ENCODE measurements around the gene SIN3A.

SIN3A gene

DNA sequence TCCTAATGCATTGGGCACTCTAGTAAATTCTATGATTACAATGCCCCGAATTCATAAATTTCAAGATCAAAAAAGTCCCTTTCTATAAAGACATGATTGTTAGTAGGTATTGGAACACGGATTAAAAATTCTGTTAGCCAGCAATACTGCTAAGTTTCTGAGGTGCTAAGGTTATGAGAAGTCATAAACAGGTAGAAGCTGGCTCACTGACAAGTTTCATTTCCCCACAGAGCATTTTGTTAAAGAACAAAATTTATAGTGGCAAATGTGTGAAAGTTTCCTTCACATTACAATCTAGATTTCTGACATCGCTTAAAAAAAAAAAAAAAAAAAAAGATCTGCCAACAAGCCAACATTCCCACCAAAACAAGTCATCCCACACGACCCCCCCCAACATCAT, 70.7 kb downstream of the SIN3A start:
- no peak for DNase-seq (ENCODE audit: low spot score)

GRCh38 chr15:75371901-75372688, 79.4 kb downstream of the SIN3A start:
- DNase-seq (ENCODE audit: low spot score), result no peak

DNA sequence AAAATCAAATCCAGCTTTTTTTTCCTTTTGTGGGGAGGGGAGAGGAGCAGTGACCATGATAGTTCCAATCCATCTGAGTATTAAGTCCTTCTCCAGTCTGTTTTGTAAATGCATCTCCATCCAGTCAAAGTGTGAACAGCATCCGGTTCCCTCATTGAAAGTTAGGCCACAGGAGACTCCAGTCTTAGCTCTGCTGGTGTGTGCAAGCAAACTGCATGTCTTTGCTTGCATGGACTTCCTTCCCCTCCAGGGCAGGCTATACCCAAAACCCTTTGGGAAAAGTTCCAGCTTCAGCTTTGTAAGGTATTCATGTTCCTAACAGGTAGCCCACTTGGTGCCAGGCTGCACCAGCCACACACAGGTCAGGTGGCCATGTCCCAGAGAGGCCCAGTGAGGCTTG, 80.0 kb downstream of the SIN3A start:
- no peak for DNase-seq (ENCODE audit: low spot score)

- no peak for DNase-seq (ENCODE audit: low spot score)
Observed at GRCh38 chr15:75369897-75370581, 81.5 kb downstream of the SIN3A start.

DNA sequence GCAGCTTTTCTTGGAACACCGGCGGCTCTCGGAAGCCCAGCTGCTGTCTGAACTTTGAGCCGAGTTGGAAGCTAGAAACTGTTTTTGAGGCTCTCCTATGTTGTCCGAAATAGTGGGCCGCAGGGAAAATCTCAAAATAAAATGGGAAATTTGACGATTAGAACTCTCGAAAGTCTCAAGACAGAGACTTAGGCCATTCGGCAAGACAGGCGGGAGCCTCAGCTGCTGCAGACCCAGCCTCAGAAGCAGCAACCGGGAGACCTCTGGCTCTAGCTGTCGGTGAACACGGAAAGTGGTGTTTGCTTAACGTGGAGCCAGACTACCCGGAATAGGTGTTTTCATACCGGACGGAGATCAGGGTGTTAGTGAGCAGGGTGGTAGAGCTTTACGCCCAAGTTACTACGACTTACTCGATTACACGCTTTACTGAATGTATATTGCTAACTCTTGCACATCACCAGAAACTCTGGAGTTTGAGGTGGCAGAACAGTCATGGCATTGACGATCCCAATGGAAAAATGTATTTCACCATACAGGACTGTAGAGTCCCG, 82.7 kb downstream of the SIN3A start:
- DNase-seq (ENCODE audit: low spot score), result no peak

GRCh38 chr15:75367913-75368688, 83.4 kb downstream of the SIN3A start, which contains the start of gene MAN2C1:
Gene MAN2C1 (minus strand): TSS chr15:75368607. CDS start chr15:75368583, 24 bp downstream.
- DNase-seq (ENCODE audit: low spot score), result peak; percentile 97

GRCh38 chr15:75367406-75367912, 84.0 kb downstream of the SIN3A start:
- no peak for DNase-seq (ENCODE audit: low spot score)

GRCh38 chr15:75367006-75367405, 84.5 kb downstream of the SIN3A start:
- DNase-seq (ENCODE audit: low spot score), result no peak

- DNase-seq (ENCODE audit: low spot score), result no peak
Observed at GRCh38 chr15:75366163-75366562, 85.3 kb downstream of the SIN3A start.

GRCh38 chr15:75364881-75365280, 86.6 kb downstream of the SIN3A start:
- DNase-seq (ENCODE audit: low spot score), result no peak

- DNase-seq (ENCODE audit: low spot score), result no peak
Observed at GRCh38 chr15:75363786-75364185, 87.7 kb downstream of the SIN3A start.

- no peak for DNase-seq (ENCODE audit: low spot score)
Observed at GRCh38 chr15:75362642-75363249, 88.7 kb downstream of the SIN3A start.

DNA sequence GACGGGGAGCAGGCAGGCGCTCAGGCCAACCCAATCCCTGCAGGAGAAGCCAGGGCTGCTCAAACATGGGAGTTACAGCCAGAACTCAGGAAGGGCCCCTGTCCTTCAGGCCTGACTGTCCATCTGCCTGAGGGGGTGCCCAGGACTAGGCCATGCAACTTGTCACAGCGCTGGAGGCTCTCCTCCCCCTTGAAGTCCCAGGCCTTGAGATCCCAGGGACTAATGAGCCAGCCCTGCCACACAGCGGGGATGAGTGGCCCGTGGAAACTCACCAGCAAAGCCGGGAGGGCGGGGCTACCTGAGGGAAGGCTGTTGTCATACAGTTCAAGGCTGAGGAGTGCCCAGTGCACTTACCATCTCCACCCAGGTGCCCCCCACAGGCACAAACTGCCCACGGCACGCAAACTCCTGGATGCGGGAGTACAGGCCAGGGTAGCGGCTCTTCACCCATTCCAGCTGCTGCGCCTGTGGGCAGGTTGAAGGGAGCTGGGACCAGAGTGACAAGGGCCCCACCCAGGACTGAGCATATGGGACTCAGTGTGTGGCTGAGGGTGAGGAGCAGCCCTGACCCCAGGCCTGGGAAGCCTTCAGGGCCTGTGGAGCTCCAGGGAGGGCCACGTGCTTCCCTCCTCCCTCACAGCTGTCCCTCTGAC, 89.4 kb downstream of the SIN3A start:
- DNase-seq (ENCODE audit: low spot score), result no peak

GRCh38 chr15:75361361-75361988, 90.0 kb downstream of the SIN3A start:
- no peak for DNase-seq (ENCODE audit: low spot score)

- no peak for DNase-seq (ENCODE audit: low spot score)
Observed at GRCh38 chr15:75360856-75361255, 90.6 kb downstream of the SIN3A start.

- DNase-seq (ENCODE audit: low spot score), result no peak
Observed at GRCh38 chr15:75360391-75360790, 91.1 kb downstream of the SIN3A start.

GRCh38 chr15:75359537-75360250, 91.8 kb downstream of the SIN3A start:
- no peak for DNase-seq (ENCODE audit: low spot score)

DNA sequence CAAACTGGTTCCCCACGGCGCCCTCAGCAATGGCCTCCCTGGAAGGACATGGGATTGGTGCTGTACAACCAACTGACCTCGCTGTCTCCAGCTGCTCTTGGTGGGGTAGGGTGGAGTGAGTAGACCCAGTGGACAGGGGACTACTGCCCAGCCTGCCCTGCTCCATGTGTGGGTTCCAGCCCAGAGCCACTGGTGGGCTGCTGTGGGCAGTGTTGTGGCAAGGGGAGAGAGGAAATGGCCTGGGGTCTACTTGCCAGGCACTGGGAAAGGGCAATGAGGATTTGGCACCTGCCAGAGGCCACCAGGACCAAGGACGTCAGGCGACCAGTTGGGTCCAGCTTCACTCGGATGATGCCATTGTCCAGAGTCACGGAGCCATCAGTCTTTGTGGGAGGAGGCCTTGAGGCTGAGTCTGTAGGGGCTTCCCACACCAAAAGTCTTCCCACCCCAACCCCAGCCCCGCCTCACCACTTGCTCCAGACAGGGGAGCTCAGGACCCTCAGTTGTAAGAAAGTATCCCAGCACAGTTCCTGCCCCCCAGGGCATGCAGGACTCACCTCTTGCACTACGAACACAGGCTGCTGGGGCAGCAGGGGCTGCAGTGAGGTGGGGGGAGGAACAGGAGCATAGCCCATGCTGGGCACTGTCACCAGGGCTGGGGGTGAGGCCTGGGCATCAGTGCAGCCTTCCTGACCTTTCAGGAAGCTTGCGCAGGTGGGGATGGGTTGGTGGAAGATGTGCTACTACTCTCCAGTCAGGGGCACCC, 92.5 kb downstream of the SIN3A start:
- DNase-seq (ENCODE audit: low spot score), result no peak
